HepG2 (cell line): ENCODE results near the gene FAM222B. TPM values are rescaled to one million over a fixed set of nuclear protein-coding genes. Genes with fewer than 3 reads are reported as not detected.
A peak's percentile ranks its signal among the peaks of the same experiment; 100 is the strongest.

Experiments used
- EED ChIP-seq: sonication (generic); formaldehyde crosslinking; IDR thresholded peaks from 2 replicates; pipeline ENCODE4 v1.5.0; 2020; ENCODE audit warnings: mild to moderate bottlenecking, missing genetic modification reagents
- ELF4 ChIP-seq: sonication (generic); formaldehyde crosslinking; IDR thresholded peaks from 2 replicates; pipeline ENCODE4 v1.5.0; 2020; ENCODE audit warnings: missing genetic modification reagents, mild to moderate bottlenecking, moderate library complexity, borderline replicate concordance
- FOXP1 ChIP-seq, 2 experiments: fragments of 450-650 bp in 1 of 2; IDR thresholded peaks; 2 replicates each; pipeline ENCODE4 v1.6.1; 2017 to 2018; ENCODE audit warnings: antibody characterized with exemption in 1 of 2
- GATAD1 ChIP-seq: IDR thresholded peaks from 2 replicates; pipeline ENCODE4 v1.6.1; 2016; ENCODE audit warnings: missing genetic modification reagents, missing compliant biosample characterization
- IKZF4 ChIP-seq: sonication (generic); formaldehyde crosslinking; IDR thresholded peaks from 2 replicates; pipeline ENCODE4 v1.5.1; 2020; ENCODE audit warnings: borderline replicate concordance, mild to moderate bottlenecking, low read depth, missing genetic modification reagents; ENCODE audit errors: not compliant biosample characterization
- KLF13 ChIP-seq: sonication (generic); formaldehyde crosslinking; IDR thresholded peaks from 2 replicates; pipeline ENCODE4 v1.4.0; 2020; ENCODE audit warnings: mild to moderate bottlenecking, missing genetic modification reagents
- KMT2A ChIP-seq: sonication (generic); formaldehyde crosslinking; IDR thresholded peaks from 2 replicates; pipeline ENCODE4 v1.4.0; 2020; ENCODE audit warnings: missing genetic modification reagents
- PAX8 ChIP-seq: sonication (generic); formaldehyde crosslinking; IDR thresholded peaks from 2 replicates; pipeline ENCODE4 v1.8.0; 2022; ENCODE audit warnings: mild to moderate bottlenecking, missing genetic modification reagents, borderline replicate concordance
- POLR2AphosphoS5 ChIP-seq: IDR thresholded peaks from 2 replicates; pipeline ENCODE4 v1.6.1; 2012; ENCODE audit warnings: low read depth, low read length
- RBAK ChIP-seq: sonication (generic); formaldehyde crosslinking; IDR thresholded peaks from 2 replicates; pipeline ENCODE4 v1.5.1; 2020; ENCODE audit warnings: mild to moderate bottlenecking, missing genetic modification reagents
- REL ChIP-seq: sonication (generic); formaldehyde crosslinking; conservative IDR thresholded peaks from 2 replicates; pipeline ENCODE4 v1.8.0; 2022; ENCODE audit warnings: mild to moderate bottlenecking, missing genetic modification reagents, moderate library complexity
- RFXANK ChIP-seq: IDR thresholded peaks from 2 replicates; pipeline ENCODE4 v1.6.1; 2016
- SMC3 ChIP-seq: IDR thresholded peaks from 2 replicates; pipeline ENCODE4 v1.6.1; 2011; ENCODE audit warnings: low read length, improper control_type of control experiment
- TBL1XR1 ChIP-seq: fragments of 150-350 bp; IDR thresholded peaks from 2 replicates; pipeline ENCODE4 v1.6.1; 2014; ENCODE audit warnings: borderline replicate concordance, low read length; ENCODE audit not compliant: partially characterized antibody
- ZBTB3 ChIP-seq: sonication (generic); formaldehyde crosslinking; IDR thresholded peaks from 2 replicates; pipeline ENCODE4 v1.4.0; 2020; ENCODE audit warnings: low read depth, mild to moderate bottlenecking, moderate library complexity, missing genetic modification reagents, borderline replicate concordance
- ZBTB38 ChIP-seq: sonication (generic); formaldehyde crosslinking; IDR thresholded peaks from 2 replicates; pipeline ENCODE4 v1.5.1; 2020; ENCODE audit warnings: mild to moderate bottlenecking, missing genetic modification reagents
- ZFP82 ChIP-seq: sonication (generic); formaldehyde crosslinking; IDR thresholded peaks from 2 replicates; pipeline ENCODE4 v1.5.1; 2020; ENCODE audit warnings: mild to moderate bottlenecking, missing genetic modification reagents, borderline replicate concordance
- ZFY ChIP-seq: sonication (generic); formaldehyde crosslinking; IDR thresholded peaks from 2 replicates; pipeline ENCODE4 v1.4.0; 2020; ENCODE audit warnings: missing genetic modification reagents
- ZNF143 ChIP-seq: sonication (generic); formaldehyde crosslinking; IDR thresholded peaks from 2 replicates; pipeline ENCODE4 v1.4.0; 2020; ENCODE audit warnings: missing genetic modification reagents
- ZNF3 ChIP-seq: IDR thresholded peaks from 2 replicates; pipeline ENCODE4 v1.7.0; 2017; ENCODE audit warnings: inconsistent platforms
- ZNF430 ChIP-seq: sonication (generic); formaldehyde crosslinking; IDR thresholded peaks from 2 replicates; pipeline ENCODE4 v1.9.0; 2021; ENCODE audit warnings: mild to moderate bottlenecking, missing genetic modification reagents
- ZSCAN22 ChIP-seq: sonication (generic); formaldehyde crosslinking; IDR thresholded peaks from 2 replicates; pipeline ENCODE4 v1.4.0; 2020; ENCODE audit warnings: mild to moderate bottlenecking, missing genetic modification reagents
- polyA plus RNA-seq, 8 experiments: library from polyadenylated mRNA; depleted of rRNA in 3 of 8; stranded (reverse) in 7 of 8; unstranded in 1 of 8; fragments of >200 nt; fragmentation: Illumina TruSeq in 4 of 8; extraction: Trizol in 4 of 8; gene quantifications; 2 replicates each; pipeline versions ENCODE4 v1.2.1 to v1.2.3, GENCODE V29; 2011 to 2016; ENCODE audit warnings: low read depth in 4 of 8, missing spikeins in 1 of 8, mixed read lengths in 1 of 8; ENCODE audit not compliant: insufficient read depth in 1 of 8
- total RNA-seq, 5 experiments: library from RNA; depleted of rRNA; stranded (reverse); fragments of >200 nt; fragmentation: Illumina TruSeq; extraction: Trizol; gene quantifications; 2 replicates each; pipeline ENCODE4 v1.2.3, GENCODE V29; 2016; ENCODE audit warnings: low read depth in 1 of 5
- TF ChIP-seq, protein P1 (sequence below): sonication (generic); formaldehyde crosslinking; IDR thresholded peaks from 2 replicates; pipeline ENCODE4 v1.4.0; 2020; ENCODE audit warnings: mild to moderate bottlenecking, missing genetic modification reagents, borderline replicate concordance
- TF ChIP-seq, protein P2 (sequence below): IDR thresholded peaks from 2 replicates; pipeline ENCODE4 v1.6.1; 2016; ENCODE audit warnings: low read depth, missing genetic modification reagents, missing compliant biosample characterization

The FAM222B gene
- total and polyA plus RNA-seq, 2 of the 13 experiments (the other 11 are each of a cell fraction or from before 2014, with no cell fraction given), result 3.5 to 7.3 TPM

DNA sequence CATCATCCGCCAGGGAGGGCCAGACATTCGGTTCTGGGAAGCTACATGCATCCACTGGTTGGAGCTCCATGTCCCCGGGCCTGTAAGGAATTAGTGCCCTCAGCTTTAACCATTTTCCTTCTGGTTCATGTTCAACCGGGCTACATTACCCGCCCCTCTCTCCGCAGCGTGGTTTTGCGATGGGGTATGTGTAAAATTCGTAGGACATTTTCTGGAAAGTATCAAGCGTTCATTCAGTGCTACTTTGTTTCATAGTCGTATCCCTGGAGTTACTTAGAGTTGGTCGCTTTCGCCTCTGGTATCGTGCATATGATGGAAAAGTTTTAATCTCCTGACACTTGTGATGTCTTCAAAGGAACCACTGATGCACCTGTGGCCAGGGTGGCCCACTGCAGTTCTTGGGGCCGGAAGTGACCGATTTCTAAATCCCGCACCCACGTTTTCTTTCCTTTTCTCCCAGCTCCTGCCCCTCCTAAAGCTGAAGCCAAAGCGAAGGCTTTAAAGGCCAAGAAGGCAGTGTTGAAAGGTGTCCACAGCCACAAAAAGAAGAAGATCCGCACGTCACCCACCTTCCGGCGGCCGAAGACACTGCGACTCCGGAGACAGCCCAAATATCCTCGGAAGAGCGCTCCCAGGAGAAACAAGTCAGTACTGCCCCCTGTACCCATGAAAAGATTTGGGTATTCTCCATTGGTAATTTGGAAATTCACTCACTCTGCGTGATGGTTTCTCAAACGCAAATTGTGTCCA, 122.2 kb downstream of the FAM222B start (continued):
- TF ChIP-seq EED (CRISPR knock-in tag) (no peak), FOXP1 (IDR thresholded peaks at IDR 0.05) (no peak), FOXP1 (CRISPR knock-in tag; IDR thresholded peaks at IDR 0.05) (no peak), ZNF3 (CRISPR knock-in tag) (no peak), IKZF4 (CRISPR knock-in tag) (no peak), KMT2A (CRISPR knock-in tag) (peak; percentile 22; the same call in 1 of the 2 replicates), PAX8 (no peak), ZSCAN22 (CRISPR knock-in tag) (no peak), SMC3 (no peak), RFXANK (no peak), KLF13 (CRISPR knock-in tag) (no peak), ZFP82 (CRISPR knock-in tag) (no peak), TBL1XR1 (no peak), ZNF143 (no peak), RBAK (no peak), GATAD1 (CRISPR knock-in tag) (0 out of 2 replicates have a peak, but pooled peaks have one; percentile 6), ZBTB38 (CRISPR knock-in tag) (no peak), POLR2AphosphoS5 (no peak; the same call in 1 of the 2 replicates), ZNF430 (CRISPR knock-in tag) (no peak), ELF4 (CRISPR knock-in tag) (no peak), REL (CRISPR knock-in tag) (no peak), ZBTB3 (CRISPR knock-in tag) (no peak), ZFY (CRISPR knock-in tag) (peak; percentile 7; the same call in 1 of the 2 replicates)
- TF ChIP-seq, protein P1, sequence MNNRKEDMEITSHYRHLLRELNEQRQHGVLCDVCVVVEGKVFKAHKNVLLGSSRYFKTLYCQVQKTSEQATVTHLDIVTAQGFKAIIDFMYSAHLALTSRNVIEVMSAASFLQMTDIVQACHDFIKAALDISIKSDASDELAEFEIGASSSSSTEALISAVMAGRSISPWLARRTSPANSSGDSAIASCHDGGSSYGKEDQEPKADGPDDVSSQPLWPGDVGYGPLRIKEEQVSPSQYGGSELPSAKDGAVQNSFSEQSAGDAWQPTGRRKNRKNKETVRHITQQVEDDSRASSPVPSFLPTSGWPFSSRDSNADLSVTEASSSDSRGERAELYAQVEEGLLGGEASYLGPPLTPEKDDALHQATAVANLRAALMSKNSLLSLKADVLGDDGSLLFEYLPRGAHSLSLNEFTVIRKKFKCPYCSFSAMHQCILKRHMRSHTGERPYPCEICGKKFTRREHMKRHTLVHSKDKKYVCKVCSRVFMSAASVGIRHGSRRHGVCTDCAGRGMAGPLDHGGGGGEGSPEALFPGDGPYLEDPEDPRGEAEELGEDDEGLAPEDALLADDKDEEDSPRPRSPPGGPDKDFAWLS (CRISPR knock-in tag), result no peak
- TF ChIP-seq, protein P2, sequence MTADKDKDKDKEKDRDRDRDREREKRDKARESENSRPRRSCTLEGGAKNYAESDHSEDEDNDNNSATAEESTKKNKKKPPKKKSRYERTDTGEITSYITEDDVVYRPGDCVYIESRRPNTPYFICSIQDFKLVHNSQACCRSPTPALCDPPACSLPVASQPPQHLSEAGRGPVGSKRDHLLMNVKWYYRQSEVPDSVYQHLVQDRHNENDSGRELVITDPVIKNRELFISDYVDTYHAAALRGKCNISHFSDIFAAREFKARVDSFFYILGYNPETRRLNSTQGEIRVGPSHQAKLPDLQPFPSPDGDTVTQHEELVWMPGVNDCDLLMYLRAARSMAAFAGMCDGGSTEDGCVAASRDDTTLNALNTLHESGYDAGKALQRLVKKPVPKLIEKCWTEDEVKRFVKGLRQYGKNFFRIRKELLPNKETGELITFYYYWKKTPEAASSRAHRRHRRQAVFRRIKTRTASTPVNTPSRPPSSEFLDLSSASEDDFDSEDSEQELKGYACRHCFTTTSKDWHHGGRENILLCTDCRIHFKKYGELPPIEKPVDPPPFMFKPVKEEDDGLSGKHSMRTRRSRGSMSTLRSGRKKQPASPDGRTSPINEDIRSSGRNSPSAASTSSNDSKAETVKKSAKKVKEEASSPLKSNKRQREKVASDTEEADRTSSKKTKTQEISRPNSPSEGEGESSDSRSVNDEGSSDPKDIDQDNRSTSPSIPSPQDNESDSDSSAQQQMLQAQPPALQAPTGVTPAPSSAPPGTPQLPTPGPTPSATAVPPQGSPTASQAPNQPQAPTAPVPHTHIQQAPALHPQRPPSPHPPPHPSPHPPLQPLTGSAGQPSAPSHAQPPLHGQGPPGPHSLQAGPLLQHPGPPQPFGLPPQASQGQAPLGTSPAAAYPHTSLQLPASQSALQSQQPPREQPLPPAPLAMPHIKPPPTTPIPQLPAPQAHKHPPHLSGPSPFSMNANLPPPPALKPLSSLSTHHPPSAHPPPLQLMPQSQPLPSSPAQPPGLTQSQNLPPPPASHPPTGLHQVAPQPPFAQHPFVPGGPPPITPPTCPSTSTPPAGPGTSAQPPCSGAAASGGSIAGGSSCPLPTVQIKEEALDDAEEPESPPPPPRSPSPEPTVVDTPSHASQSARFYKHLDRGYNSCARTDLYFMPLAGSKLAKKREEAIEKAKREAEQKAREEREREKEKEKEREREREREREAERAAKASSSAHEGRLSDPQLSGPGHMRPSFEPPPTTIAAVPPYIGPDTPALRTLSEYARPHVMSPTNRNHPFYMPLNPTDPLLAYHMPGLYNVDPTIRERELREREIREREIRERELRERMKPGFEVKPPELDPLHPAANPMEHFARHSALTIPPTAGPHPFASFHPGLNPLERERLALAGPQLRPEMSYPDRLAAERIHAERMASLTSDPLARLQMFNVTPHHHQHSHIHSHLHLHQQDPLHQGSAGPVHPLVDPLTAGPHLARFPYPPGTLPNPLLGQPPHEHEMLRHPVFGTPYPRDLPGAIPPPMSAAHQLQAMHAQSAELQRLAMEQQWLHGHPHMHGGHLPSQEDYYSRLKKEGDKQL (CRISPR knock-in tag), result no peak
